HG03457 (cell line): ENCODE data around the gene PSMB3.
A peak's percentile ranks its signal among the peaks of the same experiment; 100 is the strongest.

Source experiments
- ATAC-seq: cut with Tn5 transposase; IDR thresholded peaks from one replicate; pipeline ENCODE4 v1.9.1; 2021; ENCODE audit warnings: moderate number of reproducible peaks; ENCODE audit not compliant: unreplicated experiment

The PSMB3 gene

DNA sequence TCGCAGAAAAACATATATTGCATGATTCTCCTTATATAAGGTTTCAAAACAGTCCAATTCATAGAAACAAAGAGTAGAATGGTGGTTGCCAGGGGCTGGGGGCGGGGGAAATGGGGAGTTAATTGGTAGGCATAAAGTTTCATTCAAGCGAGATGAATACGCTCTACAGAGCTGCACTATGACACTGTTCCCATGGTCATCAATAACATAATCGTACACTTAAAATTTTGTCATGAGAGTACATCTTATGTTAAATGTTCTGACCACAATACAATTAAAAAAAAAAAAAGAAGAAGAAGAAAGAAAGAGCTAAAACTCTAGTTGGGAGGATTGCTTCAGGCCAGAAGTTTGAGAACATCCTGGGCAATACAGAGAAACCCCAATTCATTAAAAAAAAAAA, 41.7 kb downstream of the PSMB3 start:
- no peak for ATAC-seq

DNA sequence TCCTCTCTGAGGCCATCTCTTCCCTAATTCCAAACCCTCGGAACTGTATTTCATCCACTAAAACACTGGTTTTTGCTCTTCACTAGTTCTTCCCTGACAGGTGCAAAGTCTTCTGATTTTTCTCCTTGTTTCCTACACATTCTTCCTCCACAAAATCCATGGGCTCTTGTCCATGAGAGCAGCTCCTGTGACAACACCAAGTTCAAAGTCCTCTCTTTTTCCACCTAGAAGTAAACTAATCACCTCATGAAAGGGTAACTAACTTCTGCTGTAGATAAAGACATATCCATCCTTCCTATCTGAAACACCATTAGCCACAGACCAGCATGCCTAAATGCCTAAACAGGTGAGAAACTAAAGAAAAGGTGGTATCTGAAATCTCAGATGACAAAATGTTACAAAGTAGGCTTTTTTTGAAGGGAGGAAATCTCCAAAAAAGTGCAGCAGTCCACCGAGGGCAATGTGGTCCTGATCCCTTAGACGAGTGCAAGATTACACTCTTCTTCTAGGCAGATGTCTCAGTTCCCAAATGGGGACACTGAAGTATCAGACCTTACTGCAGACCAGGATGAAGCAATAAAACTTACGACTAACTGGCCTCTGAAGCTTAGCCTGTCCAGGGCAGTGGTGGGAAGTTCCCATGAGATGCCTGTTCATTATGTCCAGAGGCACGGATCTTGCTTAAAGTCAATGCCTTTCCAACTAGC, 44.1 kb downstream of the PSMB3 start:
- ATAC-seq: no peak

DNA sequence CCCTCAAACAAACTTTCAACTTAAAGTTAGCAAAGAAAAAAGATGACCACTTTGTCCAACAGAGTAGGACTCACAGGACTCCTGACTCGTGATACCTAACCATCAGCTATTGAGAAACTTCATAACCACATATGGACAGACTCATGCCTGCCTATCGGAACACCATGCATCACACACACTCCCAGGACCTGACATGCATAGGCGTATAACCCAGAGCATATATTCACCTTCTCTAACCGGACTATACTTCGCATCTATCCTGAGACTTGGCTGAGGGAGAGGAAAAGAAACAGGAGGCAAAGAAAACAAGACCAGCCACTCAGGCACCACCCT, 44.6 kb downstream of the PSMB3 start:
- no peak for ATAC-seq

DNA sequence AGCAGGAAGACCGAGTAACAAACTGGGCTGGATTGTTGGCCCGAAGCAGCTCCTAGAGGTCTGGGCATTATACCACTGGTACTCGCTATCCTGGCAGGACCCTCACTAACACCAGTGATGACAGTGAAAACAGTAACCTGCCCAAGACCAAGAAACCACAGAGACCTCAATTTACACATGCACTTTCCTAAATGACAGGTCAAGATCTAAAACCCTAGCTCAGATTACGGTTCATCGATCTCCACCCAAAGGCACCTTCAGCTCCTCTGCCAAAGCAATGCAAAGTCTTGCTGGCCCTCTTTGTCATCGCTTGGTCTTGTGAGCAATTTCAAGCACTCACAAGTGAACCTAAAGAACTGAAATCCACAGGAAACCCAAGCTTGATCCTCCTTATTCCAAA, 45.3 kb downstream of the PSMB3 start:
- no peak for ATAC-seq

DNA sequence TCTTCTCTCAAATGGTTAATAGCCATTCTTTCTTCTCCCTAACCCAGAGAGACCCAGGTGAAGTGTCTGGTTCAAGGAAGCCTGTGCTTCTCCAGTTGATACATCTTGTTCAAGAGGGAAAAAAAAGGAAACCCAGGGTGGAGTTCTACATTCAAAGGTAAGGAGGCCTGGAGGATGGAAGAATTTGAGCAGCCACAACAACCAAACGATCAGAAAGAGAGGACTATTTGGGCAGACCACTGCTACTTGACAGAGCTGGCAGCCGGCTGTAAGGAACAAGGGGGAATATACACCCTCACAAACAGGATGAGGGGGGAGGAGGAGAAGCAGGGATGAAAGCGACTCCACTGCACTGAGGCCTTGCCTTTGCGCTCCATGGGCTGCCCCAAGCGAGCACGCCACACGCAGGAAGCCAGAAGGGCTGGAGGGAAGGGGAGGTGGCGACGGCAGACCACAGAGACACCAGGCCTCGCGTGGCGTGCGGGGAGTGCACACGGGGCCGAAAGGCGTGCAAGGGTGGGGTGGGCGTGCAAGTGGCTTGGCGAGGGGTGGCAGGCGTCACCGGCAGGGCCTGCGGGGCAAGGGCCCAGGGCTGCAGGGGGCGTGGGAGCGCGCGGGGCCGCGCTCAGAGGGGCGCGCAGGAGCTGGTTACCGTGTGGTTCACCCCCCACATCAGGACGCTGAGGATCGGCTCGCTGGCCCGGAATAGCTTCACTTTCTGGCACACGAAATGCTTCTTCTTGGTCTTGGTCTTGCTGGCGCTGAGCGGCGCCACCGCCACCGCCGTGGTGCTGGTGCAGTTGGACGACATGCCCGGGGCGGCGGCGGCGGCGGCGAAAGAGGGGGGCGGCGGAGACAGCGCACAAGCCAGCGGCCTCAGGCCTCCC, 46.3 kb downstream of the PSMB3 start:
- no peak for ATAC-seq

DNA sequence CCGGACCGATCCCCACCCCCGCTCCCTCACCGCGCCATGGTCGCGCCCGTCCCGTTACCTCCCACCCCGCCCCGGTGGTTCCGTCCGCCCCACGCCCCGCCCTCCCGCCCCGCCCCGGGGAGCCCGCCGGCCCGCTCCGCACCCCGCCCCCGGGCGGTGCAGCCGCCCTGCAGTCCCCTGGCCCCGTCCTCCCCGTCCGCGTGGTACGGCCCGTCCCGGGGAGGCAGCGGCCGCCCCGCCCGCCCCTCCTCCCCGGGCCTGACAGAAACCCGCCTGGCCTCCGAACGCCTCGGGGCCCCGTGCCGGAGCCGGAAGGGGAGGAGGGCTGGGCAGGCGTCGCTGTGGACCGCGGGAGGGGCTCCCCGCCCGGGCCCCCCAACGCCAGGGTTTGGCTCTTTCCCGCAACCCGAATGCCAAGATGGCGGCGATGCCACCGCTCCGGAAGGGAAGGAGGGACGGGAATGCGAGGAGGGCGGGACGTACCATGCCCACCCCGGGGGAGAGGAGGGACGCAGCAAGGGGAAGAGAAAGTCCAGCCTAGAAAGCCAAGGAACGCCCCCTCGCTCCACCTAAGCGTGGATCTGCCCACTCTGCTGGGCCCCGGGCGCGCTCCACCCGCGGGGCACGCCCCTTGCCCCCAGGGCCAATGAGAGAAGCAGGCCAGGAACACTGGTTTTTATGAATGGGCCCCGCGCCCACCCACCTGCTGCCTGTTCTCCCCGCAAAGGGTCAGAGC, 47.1 kb downstream of the PSMB3 start, which contains the start of gene PIP4K2B:
TSS of gene PIP4K2B (minus strand) at position 56 of the 736 bp plus-strand sequence. CDS start 132 bp downstream, outside the sequence.
- ATAC-seq: peak; percentile 69

DNA sequence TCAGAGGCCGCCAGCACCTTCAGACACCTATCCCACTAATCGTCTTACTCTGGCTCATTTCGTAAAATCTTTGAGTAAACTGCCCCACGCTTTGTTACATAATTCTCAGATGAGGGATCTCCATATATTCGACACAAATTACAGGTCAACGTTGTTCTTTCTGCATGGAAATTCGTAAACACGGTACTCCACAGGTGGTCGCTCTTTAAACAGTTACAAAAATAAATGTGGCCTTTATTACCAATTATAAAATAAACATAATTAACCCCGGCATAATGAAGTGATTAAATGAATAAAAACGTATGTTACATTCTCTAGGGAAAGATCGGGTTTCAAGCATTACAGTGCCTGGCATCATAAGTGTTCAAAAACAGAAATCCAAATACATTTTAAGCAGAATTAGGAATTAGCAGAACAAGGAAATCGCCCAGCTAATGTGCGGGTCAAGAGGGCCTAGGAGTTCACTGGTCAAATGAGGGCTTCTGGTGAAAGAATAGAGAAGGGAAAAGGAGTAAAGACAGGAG, 47.8 kb downstream of the PSMB3 start:
- ATAC-seq: no peak

DNA sequence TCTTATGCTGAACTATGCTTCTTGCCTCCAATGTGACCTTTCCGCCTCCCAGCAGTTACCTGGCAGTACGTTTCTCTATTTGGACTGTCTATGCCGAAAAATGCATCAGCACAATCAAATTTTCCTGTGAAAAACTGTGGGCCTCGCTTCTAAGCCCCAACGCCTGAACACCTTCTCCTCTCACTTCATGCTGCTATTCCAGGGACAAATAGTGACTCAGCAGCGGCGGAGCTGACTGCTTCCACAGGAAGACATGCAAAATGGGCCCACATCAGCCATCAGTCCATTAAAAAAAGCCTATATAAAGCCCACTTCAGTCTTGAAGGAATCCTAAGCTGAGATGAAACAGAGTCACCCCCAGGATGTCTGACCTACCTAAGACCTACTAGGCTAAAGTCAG, 57.3 kb downstream of the PSMB3 start:
- no peak for ATAC-seq
